SK-N-SH (cell line): ENCODE results near the gene CA5A. TPM values are rescaled to one million over a fixed set of nuclear protein-coding genes. Genes with fewer than 3 reads are reported as not detected.
"Not testable (repeated sequence)": the region's sequence is repeated elsewhere in the genome, so short reads cannot be mapped to it uniquely, and the experiment has no call there.

ENCODE experiments used
- CTCF ChIA-PET: fragments of 300-600, 350-600 bp; formaldehyde crosslinking; extraction: SDS; loops from one replicate; lab custom pipeline; 2021; lab: Yijun Ruan, JAX
- POLR2A ChIA-PET: fragments of 350-600 bp; sonication (Branson Sonifier 250); formaldehyde crosslinking; extraction: SDS; loops from one replicate; lab custom pipeline; 2020; ENCODE audit warnings: antibody characterized with exemption, inconsistent platforms; lab: Yijun Ruan, JAX
- DNase-seq: peaks from one replicate; pipeline ENCODE4 v3.0.0; 2012
- H2AFZ ChIP-seq: fragments of 200-600 bp; sonication (generic); 2 replicates; pipeline ENCODE4 v1.8.1; 2016; ENCODE audit warnings: antibody characterized with exemption, mild to moderate bottlenecking, low read depth
- H3F3A ChIP-seq: fragments of 200-600 bp; sonication (generic); replicated peaks from 2 replicates; pipeline ENCODE3; 2016; ENCODE audit warnings: antibody characterized with exemption, mild to moderate bottlenecking; ENCODE audit not compliant: insufficient read depth
- H3K27ac ChIP-seq, 2 experiments: fragments of 200-500 bp in 1 of 2; fragments of 200-600 bp in 1 of 2; sonication (Bioruptor generic) in 1 of 2; sonication (generic), shearing (Covaris generic) in 1 of 2; 2 replicates each; pipeline versions ENCODE4 v1.5.1 to v1.6.1; 2014 to 2016; ENCODE audit warnings: low read depth in 2 of 2, inconsistent platforms in 1 of 2, low read length in 1 of 2, mild to moderate bottlenecking in 1 of 2, mixed read lengths in 1 of 2
- H3K27me3 ChIP-seq: fragments of 200-600 bp; sonication (generic), shearing (Covaris generic); 2 replicates; pipeline ENCODE4 v1.6.1; 2016; ENCODE audit warnings: mixed run types; ENCODE audit not compliant: insufficient read depth
- H3K36me3 ChIP-seq, 2 experiments: fragments of 200-500 bp in 1 of 2; fragments of 200-600 bp in 1 of 2; sonication (Bioruptor generic) in 1 of 2; sonication (generic) in 1 of 2; replicated peaks in 1 of 2; 2 replicates each; pipeline versions ENCODE3 to v1.5.1; 2014 to 2016; ENCODE audit warnings: low read length in 1 of 2, mild to moderate bottlenecking in 1 of 2; ENCODE audit not compliant: insufficient read depth in 2 of 2, control insufficient read depth in 1 of 2
- H3K4me1 ChIP-seq, 2 experiments: fragments of 200-500 bp in 1 of 2; fragments of 200-600 bp in 1 of 2; sonication (Bioruptor generic) in 1 of 2; sonication (generic), shearing (Covaris generic) in 1 of 2; 2 replicates each; pipeline versions ENCODE4 v1.5.1 to v1.6.1; 2014 to 2016; ENCODE audit warnings: low read depth in 1 of 2, low read length in 1 of 2, mixed run types in 1 of 2; ENCODE audit not compliant: insufficient read depth in 2 of 2, control insufficient read depth in 1 of 2
- H3K4me2 ChIP-seq: fragments of 200-600 bp; sonication (generic), shearing (Covaris generic); 2 replicates; pipeline ENCODE4 v1.6.1; 2017; ENCODE audit warnings: mixed run types
- H3K4me3 ChIP-seq, 2 experiments: fragments of 200-500 bp in 1 of 2; fragments of 200-600 bp in 1 of 2; sonication (Bioruptor generic) in 1 of 2; sonication (generic), shearing (Covaris generic) in 1 of 2; 2 replicates each; pipeline versions ENCODE4 v1.5.1 to v1.8.1; 2014 to 2016; ENCODE audit warnings: low read depth in 2 of 2, inconsistent platforms in 1 of 2, low read length in 1 of 2, mild to moderate bottlenecking in 1 of 2, mixed read lengths in 1 of 2, moderate library complexity in 1 of 2
- H3K79me2 ChIP-seq: fragments of 200-600 bp; sonication (generic); 2 replicates; pipeline ENCODE4 v1.8.1; 2017; ENCODE audit warnings: mild to moderate bottlenecking; ENCODE audit not compliant: insufficient read depth
- H3K9ac ChIP-seq: fragments of 200-600 bp; sonication (generic); 2 replicates; pipeline ENCODE4 v1.6.1; 2017; ENCODE audit warnings: mixed run types
- H3K9me2 ChIP-seq: fragments of 200-600 bp; sonication (generic); 2 replicates; pipeline ENCODE4 v1.6.1; 2017; ENCODE audit warnings: mixed run types
- H3K9me3 ChIP-seq: fragments of 200-600 bp; sonication (generic); 2 replicates; pipeline ENCODE4 v1.6.1; 2017; ENCODE audit warnings: mixed run types, mild to moderate bottlenecking, moderate library complexity
- H4K20me1 ChIP-seq: fragments of 200-600 bp; sonication (generic); 2 replicates; pipeline ENCODE4 v1.6.1; 2017; ENCODE audit warnings: mild to moderate bottlenecking, mixed run types; ENCODE audit not compliant: insufficient read depth
- CHD2 ChIP-seq: fragments of 150-350 bp; IDR thresholded peaks from 2 replicates; pipeline ENCODE4 v1.6.1; 2018; ENCODE audit warnings: low read length; ENCODE audit not compliant: partially characterized antibody
- EP300 ChIP-seq, 2 experiments: IDR thresholded peaks; 2 replicates each; pipeline versions ENCODE4 v1.4.0 to v1.6.1; 2012; ENCODE audit warnings: borderline replicate concordance in 1 of 2, low read depth in 1 of 2, low read length in 1 of 2
- EZH2phosphoT487 ChIP-seq: fragments of 200-600 bp; sonication (generic); IDR thresholded peaks from 2 replicates; pipeline ENCODE4 v1.6.1; 2017; ENCODE audit warnings: low read depth, mixed run types, mild to moderate bottlenecking, antibody characterized with exemption, moderate library complexity, borderline replicate concordance
- FOSL2 ChIP-seq: IDR thresholded peaks from 2 replicates; pipeline ENCODE4 v1.4.0; 2012; ENCODE audit warnings: low read depth, mild to moderate bottlenecking, moderate library complexity, borderline replicate concordance
- JUND ChIP-seq: IDR thresholded peaks from 2 replicates; pipeline ENCODE4 v1.4.0; 2012
- MAX ChIP-seq: IDR thresholded peaks from 2 replicates; pipeline ENCODE4 v1.4.0; 2012; ENCODE audit warnings: low read depth
- MEF2A ChIP-seq: IDR thresholded peaks from 2 replicates; pipeline ENCODE4 v1.4.0; 2012; ENCODE audit warnings: low read depth, borderline replicate concordance
- MXI1 ChIP-seq: IDR thresholded peaks from 2 replicates; pipeline ENCODE4 v1.6.1; 2012; ENCODE audit warnings: mild to moderate bottlenecking, low read depth, low read length, improper control_type of control experiment
- RAD21 ChIP-seq: IDR thresholded peaks from 2 replicates; pipeline ENCODE4 v1.6.1; 2012; ENCODE audit warnings: mild to moderate bottlenecking, low read length
- RCOR1 ChIP-seq: fragments of 150-350 bp; IDR thresholded peaks from 2 replicates; pipeline ENCODE4 v1.6.1; 2017; ENCODE audit warnings: antibody characterized with exemption, low read length
- REST ChIP-seq: IDR thresholded peaks from 2 replicates; pipeline ENCODE4 v1.6.1; 2012; ENCODE audit warnings: mild to moderate bottlenecking, low read depth, low read length, moderate library complexity
- RFX5 ChIP-seq: IDR thresholded peaks from 2 replicates; pipeline ENCODE4 v1.6.1; 2012; ENCODE audit warnings: mild to moderate bottlenecking, improper control_type of control experiment, low read length
- RXRA ChIP-seq: IDR thresholded peaks from 2 replicates; pipeline ENCODE4 v1.4.0; 2012; ENCODE audit warnings: low read depth, mild to moderate bottlenecking, borderline replicate concordance
- SIN3A ChIP-seq: IDR thresholded peaks from 2 replicates; pipeline ENCODE4 v1.6.1; 2012; ENCODE audit warnings: low read depth, mild to moderate bottlenecking, low read length, moderate library complexity, borderline replicate concordance
- TAF1 ChIP-seq: IDR thresholded peaks from 2 replicates; pipeline ENCODE4 v1.6.1; 2012; ENCODE audit warnings: low read depth, mild to moderate bottlenecking, low read length, moderate library complexity, borderline replicate concordance
- TCF12 ChIP-seq: IDR thresholded peaks from 2 replicates; pipeline ENCODE4 v1.4.0; 2012
- YY1 ChIP-seq: IDR thresholded peaks from 2 replicates; pipeline ENCODE4 v1.4.0; 2012; ENCODE audit warnings: low read depth, mild to moderate bottlenecking
- WGBS: methylation state at CpG from one replicate; pipeline ENCODE4 v1.1.6; 2017; ENCODE audit warnings: low lambda C conversion rate; 5-methylcytosine and 5-hydroxymethylcytosine counted together
- polyA plus RNA-seq, 3 experiments: library from polyadenylated mRNA; depleted of rRNA; stranded (reverse); fragments of >200 nt; gene quantifications; 2 replicates each; pipeline ENCODE4 v1.2.3, GENCODE V29; 2012
- TF ChIP-seq, protein P1 (sequence below): fragments of 150-350 bp; IDR thresholded peaks from 2 replicates; pipeline ENCODE4 v1.6.1; 2017; ENCODE audit warnings: antibody characterized with exemption, low read length, low read depth, borderline replicate concordance
- TF ChIP-seq, protein P2 (sequence below): IDR thresholded peaks from 2 replicates; pipeline ENCODE4 v1.4.0; 2012; ENCODE audit warnings: low read depth, borderline replicate concordance
- TF ChIP-seq, protein P3 (sequence below): fragments of 200-600 bp; sonication (generic); IDR thresholded peaks from 2 replicates; pipeline ENCODE4 v1.6.1; 2017; ENCODE audit warnings: antibody characterized with exemption, mild to moderate bottlenecking, moderate library complexity

Gene CA5A
- polyA plus RNA-seq, 1 of the 3 experiments (the other 2 are of a cell fraction), result not detected

GRCh38 chr16:87880117-87880696 is 56.1 kb downstream of the CA5A start:
- no peak overlapping the region for H3K4me3 ChIP-seq
- H3K27me3 ChIP-seq, result no peaks in the 10 kb centered on the region; the same call in 1 of the 2 replicates
- POLR2A ChIA-PET, result interaction anchor here (0.8 kb wide), 1 partner anchor 115 kb away, joined by 3 read pairs; the partner anchor contains the start of gene KLHDC4
- H3K9me2 ChIP-seq, result no peaks in the 10 kb centered on the region
- H3K4me2 ChIP-seq, result no peak overlapping the region
- no peak overlapping the region for H3K27ac ChIP-seq
- H3K9ac ChIP-seq, result no peak overlapping the region
- no peak for DNase-seq
- 68% methylated on average over 13 of the region's 17 CpGs for WGBS
- TF ChIP-seq SIN3A, result no peak
- TF ChIP-seq, protein P1, sequence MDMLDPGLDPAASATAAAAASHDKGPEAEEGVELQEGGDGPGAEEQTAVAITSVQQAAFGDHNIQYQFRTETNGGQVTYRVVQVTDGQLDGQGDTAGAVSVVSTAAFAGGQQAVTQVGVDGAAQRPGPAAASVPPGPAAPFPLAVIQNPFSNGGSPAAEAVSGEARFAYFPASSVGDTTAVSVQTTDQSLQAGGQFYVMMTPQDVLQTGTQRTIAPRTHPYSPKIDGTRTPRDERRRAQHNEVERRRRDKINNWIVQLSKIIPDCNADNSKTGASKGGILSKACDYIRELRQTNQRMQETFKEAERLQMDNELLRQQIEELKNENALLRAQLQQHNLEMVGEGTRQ, result no peak
- TF ChIP-seq MAX, result no peak
- no peak for TF ChIP-seq FOSL2
- no peak for TF ChIP-seq MEF2A
- TF ChIP-seq, protein P2, sequence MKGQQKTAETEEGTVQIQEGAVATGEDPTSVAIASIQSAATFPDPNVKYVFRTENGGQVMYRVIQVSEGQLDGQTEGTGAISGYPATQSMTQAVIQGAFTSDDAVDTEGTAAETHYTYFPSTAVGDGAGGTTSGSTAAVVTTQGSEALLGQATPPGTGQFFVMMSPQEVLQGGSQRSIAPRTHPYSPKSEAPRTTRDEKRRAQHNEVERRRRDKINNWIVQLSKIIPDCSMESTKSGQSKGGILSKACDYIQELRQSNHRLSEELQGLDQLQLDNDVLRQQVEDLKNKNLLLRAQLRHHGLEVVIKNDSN, result no peak
- no peak for TF ChIP-seq EP300 (IDR thresholded peaks at IDR 0.05; ENCODE audit: borderline replicate concordance in 1 of 2, low read depth in 1 of 2, low read length in 1 of 2)
- TF ChIP-seq RXRA, result no peak
- TF ChIP-seq TCF12, result no peak
- TF ChIP-seq CHD2, result no peak
- no peak for TF ChIP-seq MXI1
- TF ChIP-seq REST, result no peak
- TF ChIP-seq, protein P3, sequence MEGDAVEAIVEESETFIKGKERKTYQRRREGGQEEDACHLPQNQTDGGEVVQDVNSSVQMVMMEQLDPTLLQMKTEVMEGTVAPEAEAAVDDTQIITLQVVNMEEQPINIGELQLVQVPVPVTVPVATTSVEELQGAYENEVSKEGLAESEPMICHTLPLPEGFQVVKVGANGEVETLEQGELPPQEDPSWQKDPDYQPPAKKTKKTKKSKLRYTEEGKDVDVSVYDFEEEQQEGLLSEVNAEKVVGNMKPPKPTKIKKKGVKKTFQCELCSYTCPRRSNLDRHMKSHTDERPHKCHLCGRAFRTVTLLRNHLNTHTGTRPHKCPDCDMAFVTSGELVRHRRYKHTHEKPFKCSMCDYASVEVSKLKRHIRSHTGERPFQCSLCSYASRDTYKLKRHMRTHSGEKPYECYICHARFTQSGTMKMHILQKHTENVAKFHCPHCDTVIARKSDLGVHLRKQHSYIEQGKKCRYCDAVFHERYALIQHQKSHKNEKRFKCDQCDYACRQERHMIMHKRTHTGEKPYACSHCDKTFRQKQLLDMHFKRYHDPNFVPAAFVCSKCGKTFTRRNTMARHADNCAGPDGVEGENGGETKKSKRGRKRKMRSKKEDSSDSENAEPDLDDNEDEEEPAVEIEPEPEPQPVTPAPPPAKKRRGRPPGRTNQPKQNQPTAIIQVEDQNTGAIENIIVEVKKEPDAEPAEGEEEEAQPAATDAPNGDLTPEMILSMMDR, result no peak
- TF ChIP-seq YY1, result no peak
- no peak for TF ChIP-seq RAD21
- no peak for TF ChIP-seq EZH2phosphoT487
- TF ChIP-seq JUND, result no peak
- TF ChIP-seq RCOR1, result no peak
- no peak for TF ChIP-seq TAF1
- no peak for TF ChIP-seq RFX5
- H3K4me1 ChIP-seq, result no peaks in the 10 kb centered on the region; a peak in 1 of 4 replicates
- peaks cover 6% of the 10 kb centered on the region for H3F3A ChIP-seq
- H2AFZ ChIP-seq, result no peak overlapping the region
- no peaks in the 10 kb centered on the region for H3K36me3 ChIP-seq
- H3K9me3 ChIP-seq, result no peaks in the 10 kb centered on the region
- H4K20me1 ChIP-seq, result no peaks in the 10 kb centered on the region
- CTCF ChIA-PET, result interaction anchor here (2.0 to 2.1 kb wide), 2 partner anchors 9 to 101 kb away, joined by 8 to 9 read pairs; no protein-coding TSS in a partner anchor
- H3K79me2 ChIP-seq, result no peaks in the 10 kb centered on the region

GRCh38 chr16:87879411-87880013 is 56.8 kb downstream of the CA5A start:
- not testable (repeated sequence) for H3K4me3 ChIP-seq, H3K79me2 ChIP-seq, H3F3A ChIP-seq, H3K9ac ChIP-seq, H3K4me1 ChIP-seq, H3K9me3 ChIP-seq, DNase-seq, H3K9me2 ChIP-seq, H3K27ac ChIP-seq, H3K27me3 ChIP-seq, H4K20me1 ChIP-seq, H3K4me2 ChIP-seq, H3K36me3 ChIP-seq, H2AFZ ChIP-seq
- ChIA-PET POLR2A (interaction anchor here (0.8 kb wide), 1 partner anchor 114 kb away, joined by 3 read pairs; the partner anchor contains the start of gene KLHDC4), CTCF (interaction anchor here (2.1 kb wide), 1 partner anchor 100 kb away, joined by 8 read pairs; no protein-coding TSS in a partner anchor)
- 38% methylated on average over 5 of the region's 5 CpGs for WGBS
